Hematopoietic multipotent progenitor cell treated with erythropoietin and hydrocortisone succinate and interleukin-3 and kit ligand, for 15 days (in vitro differentiated cells): ENCODE measurements around the gene UBE2R2.
"Not testable (repeated sequence)": the region's sequence is repeated elsewhere in the genome, so short reads cannot be mapped to it uniquely, and the experiment has no call there.

Experiments used
- DNase-seq: peaks from one replicate; pipeline ENCODE4 v3.0.0-alpha.2; 2015; ENCODE audit warnings: low spot score

UBE2R2 gene

GRCh38 chr9:33816327-33817252 lies at the start of gene UBE2R2:
Gene UBE2R2 (plus strand): TSS chr9:33817160. CDS start chr9:33817758, 598 bp downstream.
- peak; percentile 92 for DNase-seq

GRCh38 chr9:33770156-33770880 lies 46.6 kb upstream of the UBE2R2 start:
- DNase-seq: not testable (repeated sequence)

- DNase-seq: not testable (repeated sequence)
These were observed 43.8 kb upstream of the UBE2R2 start for GRCh38 chr9:33773135-33773534.

GRCh38 chr9:33774074-33774659 lies 42.8 kb upstream of the UBE2R2 start:
- DNase-seq: not testable (repeated sequence)

GRCh38 chr9:33776578-33776977 lies 40.4 kb upstream of the UBE2R2 start:
- DNase-seq: no peak

GRCh38 chr9:33778700-33779351 lies 38.1 kb upstream of the UBE2R2 start:
- DNase-seq: peak; percentile 73

GRCh38 chr9:33780276-33780675 lies 36.7 kb upstream of the UBE2R2 start:
- no peak for DNase-seq

- no peak for DNase-seq
These were observed 35.2 kb upstream of the UBE2R2 start for GRCh38 chr9:33781736-33782135.

GRCh38 chr9:33782395-33783152 lies 34.4 kb upstream of the UBE2R2 start:
- DNase-seq: no peak

GRCh38 chr9:33785914-33786313 lies 31.0 kb upstream of the UBE2R2 start:
- DNase-seq: no peak

GRCh38 chr9:33786681-33787080 lies 30.3 kb upstream of the UBE2R2 start:
- DNase-seq: no peak

GRCh38 chr9:33787839-33788238 lies 29.1 kb upstream of the UBE2R2 start:
- no peak for DNase-seq

GRCh38 chr9:33789429-33789828 lies 27.5 kb upstream of the UBE2R2 start:
- not testable (repeated sequence) for DNase-seq

GRCh38 chr9:33791117-33791516 lies 25.8 kb upstream of the UBE2R2 start:
- peak; percentile 22 for DNase-seq

GRCh38 chr9:33793496-33793895 lies 23.5 kb upstream of the UBE2R2 start:
- DNase-seq: not testable (repeated sequence)

GRCh38 chr9:33794560-33794959 lies 22.4 kb upstream of the UBE2R2 start:
- DNase-seq: no peak

GRCh38 chr9:33795281-33795680 lies 21.7 kb upstream of the UBE2R2 start, which contains the start of gene PRSS3:
Gene PRSS3 (plus strand): TSS chr9:33795561. CDS start chr9:33795574, 13 bp downstream.
- no peak for DNase-seq

GRCh38 chr9:33795819-33796218 lies 21.1 kb upstream of the UBE2R2 start:
- DNase-seq: no peak

- not testable (repeated sequence) for DNase-seq
These were observed 20.3 kb upstream of the UBE2R2 start for GRCh38 chr9:33796679-33797078.

- no peak for DNase-seq
These were observed 19.1 kb upstream of the UBE2R2 start for GRCh38 chr9:33797837-33798236.

GRCh38 chr9:33798545-33798944 lies 18.4 kb upstream of the UBE2R2 start:
- DNase-seq: no peak
